Brain microvascular endothelial cell (primary cell): Measurements from ENCODE around the gene ANKIB1.

Experiments used
- DNase-seq: peaks from one replicate; pipeline ENCODE4 v3.0.0-alpha.2; 2020
- H3K27ac ChIP-seq: fragments of 250-450 bp; sonication (Bioruptor Pico); 2 replicates; pipeline ENCODE4 v1.5.1; 2020; ENCODE audit warnings: mild to moderate bottlenecking, moderate library complexity
- H3K27me3 ChIP-seq: fragments of 250-450 bp; sonication (Bioruptor Pico); replicated peaks from 2 replicates; pipeline ENCODE4 v1.5.1; 2020; ENCODE audit warnings: mild to moderate bottlenecking
- H3K36me3 ChIP-seq: fragments of 250-450 bp; sonication (Bioruptor Pico); replicated peaks from 2 replicates; pipeline ENCODE4 v1.5.1; 2020; ENCODE audit warnings: mild to moderate bottlenecking
- H3K4me3 ChIP-seq: 2 replicates; pipeline ENCODE4 v1.5.1; 2011; ENCODE audit warnings: low read depth, mild to moderate bottlenecking, control low read depth, low read length, moderate library complexity
- in situ Hi-C: cut with HindIII; loops from 2 replicates; pipeline ENCODE4 v1.10.0; 2017; ENCODE audit warnings: low sequenced_read_pairs, low pct_ligation_motif_present
- TF ChIP-seq, protein P1 (sequence below): IDR thresholded peaks from 2 replicates; pipeline ENCODE4 v1.5.1; 2011; ENCODE audit warnings: low read depth, mild to moderate bottlenecking, moderate library complexity, low read length, control low read depth, inconsistent platforms; ENCODE audit errors: missing control alignments

ANKIB1 gene, protein sequence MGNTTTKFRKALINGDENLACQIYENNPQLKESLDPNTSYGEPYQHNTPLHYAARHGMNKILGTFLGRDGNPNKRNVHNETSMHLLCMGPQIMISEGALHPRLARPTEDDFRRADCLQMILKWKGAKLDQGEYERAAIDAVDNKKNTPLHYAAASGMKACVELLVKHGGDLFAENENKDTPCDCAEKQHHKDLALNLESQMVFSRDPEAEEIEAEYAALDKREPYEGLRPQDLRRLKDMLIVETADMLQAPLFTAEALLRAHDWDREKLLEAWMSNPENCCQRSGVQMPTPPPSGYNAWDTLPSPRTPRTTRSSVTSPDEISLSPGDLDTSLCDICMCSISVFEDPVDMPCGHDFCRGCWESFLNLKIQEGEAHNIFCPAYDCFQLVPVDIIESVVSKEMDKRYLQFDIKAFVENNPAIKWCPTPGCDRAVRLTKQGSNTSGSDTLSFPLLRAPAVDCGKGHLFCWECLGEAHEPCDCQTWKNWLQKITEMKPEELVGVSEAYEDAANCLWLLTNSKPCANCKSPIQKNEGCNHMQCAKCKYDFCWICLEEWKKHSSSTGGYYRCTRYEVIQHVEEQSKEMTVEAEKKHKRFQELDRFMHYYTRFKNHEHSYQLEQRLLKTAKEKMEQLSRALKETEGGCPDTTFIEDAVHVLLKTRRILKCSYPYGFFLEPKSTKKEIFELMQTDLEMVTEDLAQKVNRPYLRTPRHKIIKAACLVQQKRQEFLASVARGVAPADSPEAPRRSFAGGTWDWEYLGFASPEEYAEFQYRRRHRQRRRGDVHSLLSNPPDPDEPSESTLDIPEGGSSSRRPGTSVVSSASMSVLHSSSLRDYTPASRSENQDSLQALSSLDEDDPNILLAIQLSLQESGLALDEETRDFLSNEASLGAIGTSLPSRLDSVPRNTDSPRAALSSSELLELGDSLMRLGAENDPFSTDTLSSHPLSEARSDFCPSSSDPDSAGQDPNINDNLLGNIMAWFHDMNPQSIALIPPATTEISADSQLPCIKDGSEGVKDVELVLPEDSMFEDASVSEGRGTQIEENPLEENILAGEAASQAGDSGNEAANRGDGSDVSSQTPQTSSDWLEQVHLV

GRCh38 chr7:92245487-92246359 is at the start of gene ANKIB1, which contains the start of gene KRIT1:
Gene ANKIB1 (plus strand): TSS chr7:92245974. CDS start chr7:92294979, 49,005 bp downstream.
Gene KRIT1 (minus strand): TSS chr7:92245914. CDS start chr7:92242135, 3,779 bp downstream.
- in situ Hi-C loops, result no loop called here
- peak within 1 kb of the TSS; percentile 86 for H3K4me3 ChIP-seq
- peak; percentile 79 for DNase-seq
- H3K27ac ChIP-seq, result peak within 1 kb of the TSS; percentile 79
- TF ChIP-seq, protein P1, sequence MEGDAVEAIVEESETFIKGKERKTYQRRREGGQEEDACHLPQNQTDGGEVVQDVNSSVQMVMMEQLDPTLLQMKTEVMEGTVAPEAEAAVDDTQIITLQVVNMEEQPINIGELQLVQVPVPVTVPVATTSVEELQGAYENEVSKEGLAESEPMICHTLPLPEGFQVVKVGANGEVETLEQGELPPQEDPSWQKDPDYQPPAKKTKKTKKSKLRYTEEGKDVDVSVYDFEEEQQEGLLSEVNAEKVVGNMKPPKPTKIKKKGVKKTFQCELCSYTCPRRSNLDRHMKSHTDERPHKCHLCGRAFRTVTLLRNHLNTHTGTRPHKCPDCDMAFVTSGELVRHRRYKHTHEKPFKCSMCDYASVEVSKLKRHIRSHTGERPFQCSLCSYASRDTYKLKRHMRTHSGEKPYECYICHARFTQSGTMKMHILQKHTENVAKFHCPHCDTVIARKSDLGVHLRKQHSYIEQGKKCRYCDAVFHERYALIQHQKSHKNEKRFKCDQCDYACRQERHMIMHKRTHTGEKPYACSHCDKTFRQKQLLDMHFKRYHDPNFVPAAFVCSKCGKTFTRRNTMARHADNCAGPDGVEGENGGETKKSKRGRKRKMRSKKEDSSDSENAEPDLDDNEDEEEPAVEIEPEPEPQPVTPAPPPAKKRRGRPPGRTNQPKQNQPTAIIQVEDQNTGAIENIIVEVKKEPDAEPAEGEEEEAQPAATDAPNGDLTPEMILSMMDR, result peak; percentile 13
- no peaks in the 10 kb centered on the region for H3K36me3 ChIP-seq
- H3K27me3 ChIP-seq, result no peaks in the 10 kb centered on the region

GRCh38 chr7:92200791-92201190 is 45.0 kb upstream of the ANKIB1 start:
- H3K27me3 ChIP-seq, result no peaks in the 10 kb centered on the region
- H3K36me3 ChIP-seq, result peaks cover 12% of the 10 kb centered on the region
- H3K27ac ChIP-seq, result no peak overlapping the region

GRCh38 chr7:92205987-92206386 is 39.8 kb upstream of the ANKIB1 start:
- in situ Hi-C loops, result no loop called here
- Histone ChIP-seq H3K4me3 (no peak overlapping the region), H3K27me3 (no peaks in the 10 kb centered on the region), H3K27ac (no peak overlapping the region), H3K36me3 (peaks cover 21% of the 10 kb centered on the region)
- TF ChIP-seq, protein P1, result peak; percentile 1
- DNase-seq, result no peak

More at GRCh38 chr7:92200791-92201190, 45.0 kb upstream of the ANKIB1 start:
- no peak overlapping the region for H3K4me3 ChIP-seq
- in situ Hi-C loops, result no loop called here
- DNase-seq, result no peak
- TF ChIP-seq, protein P1, result no peak

- Histone ChIP-seq H3K27ac (no peak overlapping the region), H3K36me3 (peaks cover 26% of the 10 kb centered on the region), H3K4me3 (no peak overlapping the region), H3K27me3 (no peaks in the 10 kb centered on the region)
- in situ Hi-C loops, result no loop called here
- TF ChIP-seq, protein P1, result no peak
- no peak for DNase-seq
Observed at GRCh38 chr7:92206672-92207071, 39.1 kb upstream of the ANKIB1 start.

DNA sequence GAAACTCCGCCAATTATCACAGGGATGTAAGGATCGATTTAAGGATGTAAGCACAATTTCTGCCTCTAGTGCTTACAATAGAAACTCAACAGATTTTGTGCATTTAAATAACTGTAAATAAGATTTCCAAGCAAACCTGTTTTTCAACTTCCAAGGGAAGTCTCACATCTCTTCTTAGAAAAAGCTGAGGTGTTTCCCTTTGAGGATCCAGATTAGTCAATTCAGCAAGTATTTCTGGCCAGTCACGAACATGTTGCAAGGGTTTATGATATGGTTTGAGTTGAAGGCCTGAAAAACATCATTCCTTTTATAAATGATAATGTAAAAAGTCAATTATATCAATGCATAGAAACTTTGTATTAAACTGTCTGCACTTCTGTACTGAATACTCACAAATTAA is 24.0 kb upstream of the ANKIB1 start:
- Histone ChIP-seq H3K27me3 (no peaks in the 10 kb centered on the region), H3K36me3 (peaks cover 41% of the 10 kb centered on the region), H3K27ac (no peak overlapping the region), H3K4me3 (no peak overlapping the region)
- in situ Hi-C loops, result no loop called here
- DNase-seq, result no peak
- TF ChIP-seq, protein P1, result no peak
